Retinal pigment epithelial cell (primary cell): ENCODE results near the gene SEC61A2.

Experiments used
- DNase-seq: peaks from one replicate; pipeline ENCODE4 v3.0.0-alpha.2; 2010; ENCODE audit warnings: low read depth
- H3K4me3 ChIP-seq: 2 replicates; pipeline ENCODE4 v1.5.1; 2011; ENCODE audit warnings: mild to moderate bottlenecking, low read length, control low read depth, moderate library complexity
- CTCF ChIP-seq: conservative IDR thresholded peaks from 2 replicates; pipeline ENCODE4 v1.5.1; 2011; ENCODE audit warnings: low read depth, low read length, control low read depth, inconsistent platforms

The SEC61A2 gene

GRCh38 chr10:12195603-12196506, 66.4 kb downstream of the SEC61A2 start, which contains the start of the genes CDC123 and NUDT5:
Gene CDC123, plus strand, starts transcription at chr10:12196188. Its CDS starts 58 bp downstream, at chr10:12196246.
Gene NUDT5, minus strand, starts transcription at chr10:12195891. Its CDS starts 9,600 bp downstream, at chr10:12186291.
- DNase-seq: peak; percentile 69
- no peak for TF ChIP-seq CTCF
- peak within 1 kb of the TSS; percentile 98 for H3K4me3 ChIP-seq

GRCh38 chr10:12196531-12197211, 67.2 kb downstream of the SEC61A2 start:
- DNase-seq: no peak
- TF ChIP-seq CTCF: no peak
- peak overlapping the region; percentile 98 for H3K4me3 ChIP-seq

GRCh38 chr10:12198156-12198555, 68.7 kb downstream of the SEC61A2 start:
- no peak for TF ChIP-seq CTCF
- H3K4me3 ChIP-seq: no peak overlapping the region
- no peak for DNase-seq

- H3K4me3 ChIP-seq: no peak overlapping the region
- no peak for DNase-seq
- TF ChIP-seq CTCF: no peak
These were observed 71.4 kb downstream of the SEC61A2 start for GRCh38 chr10:12200850-12201249.

- no peak overlapping the region for H3K4me3 ChIP-seq
- TF ChIP-seq CTCF: no peak
- DNase-seq: no peak
These were observed 72.1 kb downstream of the SEC61A2 start for GRCh38 chr10:12201543-12201942.

GRCh38 chr10:12202226-12202625, 72.7 kb downstream of the SEC61A2 start:
- H3K4me3 ChIP-seq: no peak overlapping the region
- DNase-seq: no peak
- no peak for TF ChIP-seq CTCF
